GM18909 (cell line): ENCODE results near the gene ZNF619.

ENCODE experiments used
- ATAC-seq: cut with Tn5 transposase; IDR thresholded peaks from one replicate; pipeline ENCODE4 v1.9.1; 2021; ENCODE audit warnings: mild to moderate bottlenecking; ENCODE audit not compliant: unreplicated experiment, poor library complexity

ZNF619 gene

DNA sequence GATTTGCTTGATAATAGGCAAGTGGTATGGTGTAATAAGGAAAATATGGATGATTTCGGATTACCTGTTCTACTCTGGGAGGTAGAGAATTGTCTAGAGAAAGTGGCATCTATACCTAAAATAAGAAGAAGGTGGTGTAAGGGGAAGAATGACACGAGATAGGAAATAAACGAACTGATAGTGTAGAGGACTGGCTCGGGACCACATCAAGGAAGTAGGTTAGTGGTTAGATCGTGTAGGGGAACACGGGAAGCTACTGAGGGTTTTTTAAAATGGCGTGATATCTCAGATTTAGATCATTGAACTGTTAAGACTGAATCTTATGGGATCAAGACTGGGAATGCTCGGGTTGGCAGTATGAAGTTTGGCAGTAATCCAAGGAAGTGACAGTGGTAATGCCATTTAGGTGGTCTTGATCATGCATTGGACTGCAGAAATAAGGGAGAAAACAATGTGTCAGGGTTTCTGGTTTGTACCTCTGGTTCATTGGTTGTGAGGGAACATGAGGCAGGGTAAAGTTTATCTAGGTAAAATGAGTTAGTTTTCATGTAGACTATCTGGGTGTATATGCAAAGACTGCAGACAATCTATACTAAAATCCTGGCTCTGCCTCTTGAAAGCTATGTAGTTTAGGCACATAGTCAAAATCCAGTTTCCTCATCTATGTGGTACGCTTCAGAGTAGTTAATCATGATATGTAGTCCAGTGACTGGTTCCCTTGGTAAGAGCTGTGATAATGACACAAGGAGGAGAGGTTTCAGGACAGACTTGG is 12.4 kb upstream of the ZNF619 start:
- no peak for ATAC-seq

DNA sequence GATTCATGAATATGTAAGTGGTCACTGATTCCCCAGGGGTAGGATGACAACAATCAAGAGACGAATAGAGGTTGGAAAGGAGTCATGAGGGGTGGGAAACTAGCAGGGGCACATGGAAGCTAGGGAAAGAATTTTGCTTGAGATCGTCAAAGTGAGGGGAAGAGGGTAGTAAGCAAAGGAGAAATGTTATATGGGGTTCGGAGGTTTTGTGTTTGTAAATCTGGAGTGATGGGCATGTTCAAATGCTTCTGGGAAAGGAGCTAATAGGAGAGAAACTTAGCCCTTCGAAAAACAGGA is 11.9 kb upstream of the ZNF619 start:
- no peak for ATAC-seq

- ATAC-seq, result no peak
These were observed 11.5 kb upstream of the ZNF619 start for GRCh38 chr3:40465456-40465855.

DNA sequence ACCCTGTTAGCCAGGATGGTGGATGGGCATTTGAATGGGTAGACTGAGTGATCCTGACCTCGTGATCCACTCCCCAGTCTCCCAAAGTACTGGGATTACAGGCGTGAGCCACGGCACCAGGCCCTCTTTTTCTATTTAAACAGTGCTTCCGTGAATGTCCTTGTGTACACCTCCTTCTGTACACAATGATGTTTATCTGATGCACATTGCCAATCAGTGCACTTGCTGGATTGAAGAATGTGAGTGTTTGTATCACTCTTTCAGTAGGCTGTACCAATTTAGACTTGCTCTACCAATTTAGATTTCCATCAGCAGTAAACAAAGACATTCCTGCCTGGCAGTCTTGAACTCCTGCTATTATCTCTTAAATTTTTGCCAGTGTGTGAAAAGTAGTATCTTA is 8.9 kb upstream of the ZNF619 start:
- ATAC-seq, result no peak

- ATAC-seq, result no peak
These were observed 6.2 kb upstream of the ZNF619 start for GRCh38 chr3:40470701-40471100.

GRCh38 chr3:40477666-40478065 is 744 bp downstream of the ZNF619 start:
- no peak for ATAC-seq

GRCh38 chr3:40487172-40487571 is 10.2 kb downstream of the ZNF619 start:
- ATAC-seq, result no peak

DNA sequence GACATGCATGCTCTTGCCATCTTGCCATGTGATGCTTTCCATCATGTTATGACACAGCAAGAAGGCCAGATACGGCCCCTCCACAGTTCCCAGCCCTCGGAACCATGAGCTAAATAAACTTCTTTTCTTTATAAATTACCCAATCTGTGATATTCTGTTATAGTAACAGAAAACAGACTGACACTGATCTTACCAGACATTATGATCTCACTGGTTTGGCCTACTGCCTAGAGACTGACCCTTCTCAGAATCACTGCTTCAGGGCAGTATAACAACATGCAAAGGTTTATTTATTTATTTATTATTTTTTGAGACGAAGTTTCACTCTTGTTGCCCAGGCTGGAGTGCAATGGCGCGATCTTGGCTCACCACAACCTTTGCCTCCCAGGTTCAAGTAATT is 14.0 kb downstream of the ZNF619 start:
- no peak for ATAC-seq

GRCh38 chr3:40494698-40495097 is 17.8 kb downstream of the ZNF619 start:
- no peak for ATAC-seq

GRCh38 chr3:40497288-40497687 is 20.4 kb downstream of the ZNF619 start:
- ATAC-seq, result no peak

DNA sequence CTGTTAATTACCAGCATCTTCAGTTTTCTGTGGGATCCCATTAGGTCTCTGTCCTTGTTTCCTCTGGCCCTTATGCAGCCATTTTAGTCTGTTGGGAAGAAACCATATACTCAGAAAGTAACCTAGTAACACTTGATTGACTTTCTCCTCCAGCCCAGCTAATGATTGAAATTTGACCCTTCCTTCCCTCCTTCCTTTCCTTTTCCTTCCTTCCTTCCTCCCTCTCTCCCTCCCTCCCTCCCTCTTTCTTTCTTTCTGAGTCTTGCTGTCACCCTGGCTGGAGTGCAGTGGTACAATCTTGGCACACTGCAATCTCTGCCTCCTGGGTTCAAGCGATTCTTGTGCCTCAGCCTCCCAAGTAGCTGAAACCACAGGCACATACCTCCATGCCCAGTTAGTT is 23.0 kb downstream of the ZNF619 start:
- no peak for ATAC-seq

DNA sequence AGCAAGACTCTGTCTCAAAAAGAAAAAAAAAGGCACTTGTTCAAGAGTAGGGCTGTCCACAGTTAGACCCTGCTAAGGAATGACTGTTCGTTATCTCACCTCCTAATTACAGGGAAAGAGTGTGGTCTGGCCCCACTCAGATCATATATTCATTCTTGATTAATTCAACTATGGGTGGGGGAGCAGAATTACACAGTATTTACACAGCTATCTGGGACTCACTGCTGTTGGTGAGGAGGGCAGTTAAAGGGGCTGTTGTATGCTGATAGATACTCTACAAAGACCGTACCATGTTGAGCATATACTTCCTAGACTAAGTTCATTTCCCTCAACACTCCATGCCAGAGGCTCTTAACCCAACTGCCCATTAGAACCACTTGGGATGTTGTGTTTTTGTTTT is 25.1 kb downstream of the ZNF619 start:
- no peak for ATAC-seq

DNA sequence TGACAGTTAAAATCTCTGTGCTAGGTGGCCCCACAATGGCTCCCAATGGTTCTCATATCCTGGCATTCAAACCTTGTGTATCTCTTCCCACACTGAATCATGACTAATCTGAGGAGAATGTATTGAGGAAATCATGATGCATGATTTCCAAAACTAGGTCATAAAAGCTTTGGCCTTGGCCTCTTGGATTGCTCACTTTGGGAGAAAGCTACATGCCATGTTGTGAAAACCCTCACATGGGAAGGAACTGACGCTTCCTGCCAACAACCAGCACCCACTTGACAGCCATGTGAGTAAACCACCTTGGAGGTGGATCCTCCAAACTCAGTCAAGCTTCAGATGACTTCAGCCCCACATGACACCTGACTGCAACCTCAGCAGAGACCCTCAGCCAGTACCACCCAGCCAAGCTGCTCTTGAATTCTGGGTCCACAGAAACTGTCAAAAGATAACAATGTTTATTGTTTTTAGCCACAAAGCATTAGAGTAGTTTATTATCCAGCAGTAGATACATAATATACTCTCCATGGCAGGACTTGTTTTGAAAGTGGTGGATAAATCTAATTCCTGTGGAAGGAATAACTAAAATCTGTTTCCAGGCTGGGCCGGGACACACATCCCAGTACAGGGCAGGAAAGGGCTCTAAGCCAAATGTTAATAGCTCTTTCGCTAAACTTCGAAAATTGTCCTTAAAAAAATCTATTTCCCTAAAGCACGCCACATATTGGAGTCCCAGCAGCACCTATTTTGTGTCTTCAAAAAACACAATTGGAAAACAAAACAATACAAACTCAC is 27.9 kb downstream of the ZNF619 start:
- ATAC-seq, result no peak

GRCh38 chr3:40505599-40506462 is 28.9 kb downstream of the ZNF619 start, which contains the start of gene ZNF620:
Gene ZNF620, plus strand, starts transcription at chr3:40506039. Its CDS starts 314 bp downstream, at chr3:40506353.
- peak; percentile 81 for ATAC-seq

DNA sequence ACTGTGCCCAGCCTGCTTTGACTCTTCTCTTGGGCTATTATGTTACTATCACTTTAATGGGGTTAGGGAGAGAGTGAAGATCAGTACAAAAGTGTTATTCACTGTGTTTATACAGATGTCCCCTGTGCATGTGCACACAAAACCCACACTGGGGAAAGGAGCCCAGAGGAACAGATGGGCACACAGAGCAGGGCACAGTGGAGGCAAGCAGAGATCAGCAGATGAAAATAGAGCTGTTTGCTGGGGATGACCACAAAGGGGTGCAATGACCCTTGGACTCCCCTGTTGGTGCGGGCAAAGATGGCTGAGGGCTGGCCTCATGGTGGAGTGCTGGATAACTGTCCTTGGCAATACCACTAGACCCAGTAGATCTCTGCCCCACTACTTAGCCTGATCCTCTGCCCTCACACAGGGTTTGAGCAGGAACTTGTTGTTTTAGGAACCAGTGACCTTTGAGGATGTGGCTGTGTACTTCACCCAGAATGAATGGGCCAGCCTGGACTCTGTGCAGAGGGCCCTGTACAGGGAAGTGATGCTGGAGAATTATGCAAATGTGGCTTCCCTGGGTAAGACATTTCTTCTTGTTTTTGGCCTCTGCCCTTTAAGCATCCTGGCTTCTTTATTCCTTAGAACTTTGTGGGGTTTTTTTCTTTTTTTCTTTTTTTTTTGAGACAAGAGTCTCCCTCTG is 34.3 kb downstream of the ZNF619 start:
- no peak for ATAC-seq

- ATAC-seq, result no peak
These were observed 39.3 kb downstream of the ZNF619 start for GRCh38 chr3:40516201-40516600.

DNA sequence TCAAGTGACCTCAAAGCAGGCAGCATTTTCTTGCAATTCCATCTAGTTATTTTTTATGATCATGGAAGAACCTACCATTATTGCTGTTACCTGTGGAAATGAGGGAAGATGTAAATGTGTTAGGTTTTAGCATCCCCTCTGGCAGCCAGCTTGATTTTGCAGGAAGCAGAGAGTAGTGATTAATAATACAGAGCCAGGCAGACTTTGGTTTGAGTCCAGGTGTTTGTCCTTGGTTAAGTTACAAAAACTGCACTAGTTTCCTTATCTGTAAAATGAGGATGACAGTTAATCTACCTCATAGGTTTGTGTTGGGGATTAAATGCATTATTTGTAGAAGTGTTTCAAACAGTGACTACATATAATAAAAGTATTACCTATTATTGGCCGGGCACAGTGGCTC is 41.1 kb downstream of the ZNF619 start:
- no peak for ATAC-seq

GRCh38 chr3:40518848-40519247 is 41.9 kb downstream of the ZNF619 start:
- no peak for ATAC-seq

GRCh38 chr3:40521254-40521653 is 44.3 kb downstream of the ZNF619 start:
- no peak for ATAC-seq

GRCh38 chr3:40523781-40524180 is 46.9 kb downstream of the ZNF619 start:
- no peak for ATAC-seq
